GM19397 (cell line): ENCODE results near the gene MX2.

Experiments used
- ATAC-seq: cut with Tn5 transposase; IDR thresholded peaks from one replicate; pipeline ENCODE4 v1.9.1; 2021; ENCODE audit warnings: mild to moderate bottlenecking, moderate library complexity; ENCODE audit not compliant: unreplicated experiment

Gene MX2

DNA sequence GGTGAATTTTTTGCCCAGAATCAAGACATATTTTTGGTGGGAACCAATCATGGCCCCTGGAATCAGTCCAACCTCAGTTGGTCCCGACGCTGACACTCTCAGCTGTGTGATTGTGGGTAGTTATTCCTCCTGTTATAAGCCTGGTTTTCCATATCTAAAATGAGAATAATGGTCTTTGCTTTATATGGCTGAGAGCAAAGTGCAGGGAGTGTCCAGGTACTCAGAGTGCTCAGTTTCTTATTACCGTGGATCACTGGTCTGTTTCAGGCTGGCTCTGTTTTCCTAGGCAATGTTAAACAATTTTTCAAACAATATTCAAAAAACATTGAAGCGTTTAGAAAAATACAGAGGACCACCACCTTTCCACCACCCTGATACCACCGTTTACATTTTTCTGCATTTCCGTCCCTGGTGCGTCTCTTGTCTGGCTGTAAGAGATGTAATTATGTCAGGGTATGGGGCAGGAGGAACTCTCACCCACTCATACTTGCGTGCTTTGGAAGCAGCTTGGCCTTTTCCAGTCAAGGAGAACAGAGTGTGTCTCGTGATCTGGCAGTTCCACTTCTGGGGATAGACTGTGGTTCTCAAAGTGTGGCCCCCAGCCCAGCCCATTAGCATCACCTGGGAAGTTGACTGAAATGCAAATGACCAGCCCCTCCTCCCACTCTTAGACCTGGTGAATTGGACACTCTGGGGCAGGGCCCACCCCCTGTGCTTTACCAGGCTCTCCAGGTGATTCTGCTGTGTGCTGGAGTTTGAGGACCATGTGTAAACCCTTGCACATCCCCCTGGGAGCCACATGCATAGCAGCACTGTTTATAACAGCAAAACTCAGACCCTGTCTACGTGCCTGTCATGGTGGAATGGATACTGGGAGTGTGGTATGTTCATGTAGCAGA is 71.0 kb downstream of the MX2 start:
- ATAC-seq, result no peak

DNA sequence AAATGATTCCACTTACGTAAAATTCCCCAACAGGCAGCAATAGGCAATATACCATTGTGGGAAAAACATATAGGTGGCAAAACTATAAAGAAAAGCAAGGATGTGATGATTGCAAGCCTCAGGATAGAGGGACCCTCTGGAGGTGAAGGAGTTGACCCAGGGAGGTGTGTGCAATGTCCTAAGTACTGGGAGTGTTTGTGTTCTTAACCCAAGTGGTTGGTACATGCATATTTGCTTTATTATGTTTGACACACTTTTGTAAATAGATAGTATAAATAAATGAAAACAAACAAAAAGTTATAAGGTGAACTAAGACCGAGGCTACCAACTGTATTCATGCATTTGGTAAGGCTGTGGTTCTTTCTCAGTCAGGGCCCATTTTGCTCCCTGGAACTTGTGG is 71.7 kb downstream of the MX2 start:
- ATAC-seq, result no peak

DNA sequence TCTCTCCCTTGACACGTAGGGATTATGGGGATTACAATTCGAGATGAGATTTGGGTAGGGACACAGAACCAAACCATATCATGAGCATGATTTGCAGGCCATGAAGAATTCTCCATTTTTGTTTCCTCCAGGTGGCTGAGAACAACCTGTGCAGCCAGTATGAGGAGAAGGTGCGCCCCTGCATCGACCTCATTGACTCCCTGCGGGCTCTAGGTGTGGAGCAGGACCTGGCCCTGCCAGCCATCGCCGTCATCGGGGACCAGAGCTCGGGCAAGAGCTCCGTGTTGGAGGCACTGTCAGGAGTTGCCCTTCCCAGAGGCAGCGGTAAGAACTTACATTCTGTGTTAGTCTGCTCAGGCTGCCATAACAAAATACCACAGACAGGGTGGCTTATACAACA is 73.9 kb downstream of the MX2 start:
- ATAC-seq, result no peak

DNA sequence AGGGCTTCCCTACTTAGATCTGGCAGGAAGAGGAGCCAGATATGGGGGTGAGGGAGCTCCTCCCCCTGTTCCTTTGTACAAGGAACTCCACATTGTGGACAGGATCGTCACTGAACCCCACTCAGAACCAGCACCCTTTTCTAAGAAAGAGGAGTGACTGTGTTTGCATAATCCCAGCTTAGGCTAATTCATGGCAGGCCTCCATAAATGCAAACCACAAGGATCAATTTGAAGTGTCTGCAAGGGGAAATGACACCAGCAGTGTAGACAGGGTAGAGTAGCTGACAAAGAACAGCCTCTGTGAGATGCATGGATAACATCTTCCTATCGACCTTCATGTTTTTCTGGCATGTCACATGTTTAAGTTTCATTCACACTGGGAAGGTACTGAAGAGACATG is 75.9 kb downstream of the MX2 start:
- no peak for ATAC-seq

DNA sequence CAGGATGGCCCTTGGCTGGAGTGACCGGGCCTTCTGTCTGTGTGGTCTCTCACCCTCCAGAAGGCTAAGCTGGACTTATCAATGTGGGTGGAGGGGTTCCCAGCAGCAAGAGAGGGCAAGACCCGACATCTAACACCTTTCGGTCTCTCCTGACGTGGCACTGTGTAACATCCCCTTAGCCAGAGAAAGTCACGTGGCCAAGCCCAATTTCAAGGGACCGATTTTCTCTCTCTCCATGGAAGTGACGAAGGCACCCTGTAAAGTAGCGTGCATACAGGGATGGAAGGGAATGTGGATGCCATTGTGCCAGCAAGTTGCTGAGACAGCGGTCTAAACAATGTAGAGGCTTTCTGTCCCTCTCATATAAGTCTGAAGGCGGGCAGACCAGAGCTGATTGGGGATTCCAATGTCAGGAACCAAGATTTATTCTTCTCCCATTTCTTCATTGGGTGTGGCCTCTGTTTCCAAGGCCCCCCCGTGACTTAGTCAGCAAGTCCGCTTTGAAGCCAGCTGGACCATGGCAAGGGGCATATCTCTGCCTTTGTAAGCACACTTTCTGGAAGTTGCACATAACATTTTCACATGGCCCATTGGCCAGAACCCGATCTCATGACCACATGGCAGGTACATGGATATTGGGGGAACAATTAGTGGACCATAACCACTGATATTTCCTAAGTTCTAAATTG is 76.7 kb downstream of the MX2 start:
- no peak for ATAC-seq

DNA sequence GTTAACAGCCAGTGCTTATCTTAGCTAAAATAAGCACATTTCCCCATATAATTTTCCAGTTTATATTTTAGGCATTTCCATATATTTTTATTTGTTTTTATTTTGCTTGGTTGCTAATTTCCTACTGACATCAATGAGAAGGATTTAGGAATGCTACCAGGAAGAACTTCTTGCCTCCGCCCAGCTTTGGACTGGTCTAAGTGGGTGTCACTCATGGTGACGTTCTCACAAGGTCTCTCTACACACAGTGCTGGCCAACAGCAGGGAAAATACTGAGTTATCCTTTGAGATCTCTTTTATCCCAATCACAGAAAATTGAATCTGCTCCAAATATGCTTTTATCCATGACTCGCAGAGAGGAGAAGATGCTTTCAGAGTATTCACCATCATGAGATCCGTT is 77.4 kb downstream of the MX2 start:
- no peak for ATAC-seq

DNA sequence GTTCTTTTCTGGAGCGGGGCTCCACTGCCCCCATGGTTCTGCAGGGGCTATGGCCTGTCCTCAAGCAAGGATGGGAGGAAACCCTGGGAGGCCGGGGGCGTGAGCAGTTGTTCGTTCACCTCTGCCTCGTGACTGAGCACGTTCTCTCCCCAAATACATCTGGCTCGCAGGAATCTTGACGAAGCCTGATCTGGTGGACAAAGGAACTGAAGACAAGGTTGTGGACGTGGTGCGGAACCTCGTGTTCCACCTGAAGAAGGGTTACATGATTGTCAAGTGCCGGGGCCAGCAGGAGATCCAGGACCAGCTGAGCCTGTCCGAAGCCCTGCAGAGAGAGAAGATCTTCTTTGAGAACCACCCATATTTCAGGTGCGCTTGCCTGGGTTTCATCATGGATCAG is 79.7 kb downstream of the MX2 start:
- no peak for ATAC-seq

DNA sequence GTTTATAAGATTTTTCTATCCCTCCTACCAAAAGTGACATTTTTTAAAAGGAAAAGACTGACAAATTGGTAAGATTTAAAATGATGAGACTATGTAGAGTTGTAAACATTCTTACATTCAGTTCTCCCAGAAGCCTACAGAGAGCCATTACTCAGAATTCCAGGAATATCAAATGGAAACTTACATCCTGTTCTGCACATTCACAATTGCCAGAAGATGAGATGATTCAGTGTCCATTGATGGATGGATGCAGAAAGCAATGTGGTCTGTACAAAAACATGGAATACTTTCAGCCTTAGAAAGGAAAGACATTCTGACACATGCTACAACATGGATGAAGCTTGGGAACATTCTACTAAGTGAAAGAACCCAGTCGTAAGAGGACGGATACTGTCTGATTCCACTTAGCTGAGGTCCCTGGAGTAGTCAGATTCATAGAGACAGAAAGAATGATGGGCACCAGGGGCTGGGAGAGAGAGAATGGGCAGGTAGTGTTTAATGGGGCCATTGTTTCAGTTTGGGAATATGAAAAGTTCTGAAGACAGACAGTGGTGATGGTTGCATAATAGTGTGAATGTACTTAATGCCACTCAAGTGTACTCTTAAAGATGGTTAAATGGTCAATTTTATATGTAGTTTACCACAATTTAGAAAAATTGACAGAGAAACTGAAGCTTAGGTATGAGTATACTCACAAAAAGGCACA is 80.8 kb downstream of the MX2 start:
- no peak for ATAC-seq

DNA sequence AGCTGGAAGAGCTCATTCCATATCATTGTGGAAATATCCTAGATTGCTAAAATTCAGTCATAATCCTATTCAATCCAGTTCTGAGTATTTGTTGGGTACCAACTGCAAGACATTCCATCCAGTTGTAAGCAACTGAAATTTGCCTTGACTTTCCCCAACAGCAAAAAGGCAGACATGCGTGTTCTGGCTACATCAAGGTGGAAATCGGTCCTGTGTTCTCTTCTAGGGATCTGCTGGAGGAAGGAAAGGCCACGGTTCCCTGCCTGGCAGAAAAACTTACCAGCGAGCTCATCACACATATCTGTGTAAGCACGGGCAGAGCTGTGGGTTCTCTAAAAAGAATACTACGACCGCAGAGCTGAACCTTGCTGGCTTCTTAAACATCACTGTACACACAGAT is 81.7 kb downstream of the MX2 start:
- no peak for ATAC-seq

DNA sequence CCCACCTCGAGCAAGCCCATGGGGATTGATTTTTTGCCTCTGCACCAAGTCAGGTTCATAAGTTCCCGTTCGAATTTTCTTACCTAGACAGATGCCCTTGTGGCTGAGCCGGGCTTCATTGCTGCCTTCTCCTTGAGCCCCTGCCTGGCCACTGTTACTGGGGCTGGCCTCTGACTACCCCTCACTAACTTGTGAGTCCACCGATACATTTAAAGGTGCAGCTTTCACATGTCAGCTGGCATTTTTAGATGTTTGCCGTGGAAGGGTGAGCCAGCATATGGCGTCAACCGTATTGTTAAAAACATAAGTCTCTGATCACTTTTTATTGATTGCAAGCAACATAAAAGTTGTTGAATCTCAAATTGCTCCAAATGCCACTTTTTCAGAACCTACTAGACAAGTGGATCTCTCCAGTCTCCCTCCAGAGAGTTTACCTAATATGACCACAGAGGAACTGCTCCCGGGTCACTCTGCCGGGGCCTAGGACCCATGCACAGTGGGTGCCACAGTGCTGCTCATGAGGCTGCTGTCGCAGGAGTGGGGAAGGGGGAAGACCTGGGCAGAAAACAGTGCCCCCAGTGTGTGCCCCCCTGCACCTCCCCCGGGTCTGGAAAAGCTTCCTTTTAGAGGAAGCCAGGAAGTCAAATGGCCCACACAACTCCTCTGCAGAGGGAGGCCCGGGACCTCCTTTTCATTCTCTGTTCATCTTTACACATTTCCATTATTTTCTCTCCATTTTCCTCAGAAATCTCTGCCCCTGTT is 83.1 kb downstream of the MX2 start:
- ATAC-seq, result no peak

DNA sequence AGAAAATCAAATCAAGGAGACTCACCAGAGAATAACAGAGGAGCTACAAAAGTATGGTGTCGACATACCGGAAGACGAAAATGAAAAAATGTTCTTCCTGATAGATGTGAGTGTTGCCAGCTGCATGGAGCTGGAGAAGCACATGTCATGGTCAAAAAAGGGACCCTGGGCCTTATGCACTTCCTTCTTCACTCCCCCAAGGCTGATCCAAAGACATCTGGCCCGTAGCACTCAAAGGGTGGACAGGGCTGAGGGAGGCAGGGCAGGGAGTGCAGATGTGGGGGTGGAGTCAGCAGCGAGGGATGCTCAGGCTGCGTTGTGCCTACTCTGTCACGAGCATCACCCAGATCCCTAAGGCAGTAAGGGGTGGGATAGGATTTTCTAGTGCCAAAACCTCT is 83.6 kb downstream of the MX2 start:
- no peak for ATAC-seq

DNA sequence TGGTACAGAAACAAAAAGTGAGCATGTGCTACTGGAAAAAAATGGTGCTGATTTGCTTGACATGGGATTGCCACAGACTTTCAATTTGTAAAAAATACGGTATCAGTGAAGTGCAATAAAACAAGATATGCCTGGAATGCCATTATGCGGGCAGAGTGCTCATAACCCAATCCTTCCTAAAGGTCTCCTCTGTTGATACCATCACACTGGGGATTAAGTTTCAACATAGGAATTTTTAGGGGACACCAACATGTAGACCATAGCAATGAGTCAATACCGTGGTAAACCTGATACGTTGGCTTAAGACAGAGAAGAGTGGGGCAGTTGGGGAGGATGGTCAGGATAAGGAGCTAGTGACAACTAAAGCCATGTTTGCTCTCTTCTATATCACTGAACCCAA is 84.8 kb downstream of the MX2 start:
- ATAC-seq, result no peak

DNA sequence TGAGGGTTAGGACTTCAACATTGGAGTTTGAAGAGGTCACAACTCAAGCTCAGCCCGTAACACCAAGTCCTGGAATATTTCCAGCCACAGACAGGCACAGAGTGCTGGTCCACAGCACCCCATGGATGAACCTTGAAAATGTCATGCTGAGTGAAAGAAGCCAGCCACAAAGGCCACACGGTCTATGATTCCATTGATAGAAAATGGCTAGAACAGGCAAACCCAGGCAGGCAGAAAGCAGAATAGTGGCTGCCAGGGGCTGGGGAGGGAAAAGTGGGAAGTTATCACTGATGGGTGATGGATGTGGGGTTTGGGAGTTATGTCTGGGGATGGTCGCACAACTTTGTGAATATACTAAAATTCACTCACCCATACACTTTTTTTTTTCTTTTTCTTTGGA is 85.5 kb downstream of the MX2 start:
- ATAC-seq, result no peak

DNA sequence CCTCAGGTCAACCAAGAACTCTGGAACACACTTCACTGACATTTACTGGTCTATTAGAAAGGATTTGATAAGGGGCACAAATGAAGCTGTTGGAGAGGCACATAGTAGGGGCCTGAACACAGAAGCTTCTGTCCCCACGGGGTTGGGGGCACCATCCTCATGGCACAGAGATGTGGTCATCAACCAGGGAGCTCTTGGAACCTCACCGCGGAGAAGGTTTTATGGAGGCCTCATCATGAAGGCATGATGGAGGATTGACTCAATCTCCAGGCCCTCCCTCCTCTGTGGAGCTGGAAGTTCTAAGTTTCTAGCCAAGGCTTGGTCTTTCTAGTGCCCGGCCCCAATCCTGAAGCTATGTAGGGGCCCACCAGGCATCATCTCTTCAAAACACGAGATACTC is 87.8 kb downstream of the MX2 start:
- ATAC-seq, result no peak

DNA sequence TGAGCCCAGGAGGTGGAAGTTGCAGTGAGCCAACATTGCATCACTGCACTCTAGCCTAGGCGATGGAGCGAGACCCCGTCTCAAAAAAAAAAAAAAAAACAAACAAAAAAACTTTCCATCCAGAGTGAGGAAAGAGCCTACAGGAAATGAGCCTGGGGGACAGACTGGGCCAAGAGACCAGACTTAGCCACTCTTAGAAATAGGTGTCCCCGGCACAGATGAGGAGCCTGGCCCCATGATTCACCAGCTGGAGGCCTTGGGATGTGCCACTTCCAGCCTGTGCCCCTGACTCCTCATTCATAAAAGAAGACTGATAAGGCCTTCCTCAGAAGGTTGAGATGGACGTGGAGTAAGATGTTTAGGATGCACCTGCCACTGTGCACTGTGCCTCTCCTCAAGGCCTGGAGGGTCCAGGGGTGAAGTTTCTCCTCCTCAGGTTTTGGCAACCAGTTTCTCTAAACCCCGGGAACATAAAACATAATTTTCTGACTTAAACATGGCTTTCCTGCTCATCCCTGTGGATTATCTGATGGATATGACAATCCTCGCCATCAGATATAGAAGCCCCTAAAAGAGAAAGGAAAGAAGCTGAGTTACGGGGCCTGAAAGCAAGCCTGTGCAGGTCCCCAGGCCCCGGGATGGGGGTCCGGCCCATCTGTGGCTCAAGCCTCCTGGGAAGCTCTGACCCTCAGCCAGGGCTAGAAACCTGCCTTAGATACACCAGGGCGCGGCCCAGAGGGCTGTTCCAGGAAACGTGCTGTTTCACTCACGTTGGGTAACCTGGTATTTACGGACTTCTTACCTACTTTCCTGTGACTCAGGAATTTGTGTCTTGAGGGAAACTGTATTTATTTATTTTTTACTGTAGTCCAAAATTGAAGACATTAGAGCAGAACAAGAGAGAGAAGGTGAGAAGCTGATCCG is 90.2 kb downstream of the MX2 start:
- ATAC-seq, result no peak

DNA sequence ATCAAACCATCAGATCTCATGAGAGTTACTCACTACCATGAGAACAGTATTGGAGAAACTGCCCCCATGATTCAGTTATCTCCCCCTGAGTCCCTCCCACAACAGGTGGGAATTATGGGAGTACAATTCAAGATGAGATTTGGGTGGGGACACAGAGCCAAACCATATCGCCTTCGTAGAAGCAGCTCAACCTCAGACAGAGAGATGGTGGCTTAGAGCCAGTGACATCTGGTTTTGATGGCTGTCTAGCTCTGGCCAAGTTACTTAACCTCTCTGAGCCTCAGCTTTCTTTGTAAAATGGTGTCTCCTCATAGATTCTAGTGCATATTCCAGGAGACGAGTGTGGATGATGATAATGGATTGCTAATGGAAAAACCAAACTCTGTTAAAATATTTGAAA is 91.4 kb downstream of the MX2 start:
- no peak for ATAC-seq

DNA sequence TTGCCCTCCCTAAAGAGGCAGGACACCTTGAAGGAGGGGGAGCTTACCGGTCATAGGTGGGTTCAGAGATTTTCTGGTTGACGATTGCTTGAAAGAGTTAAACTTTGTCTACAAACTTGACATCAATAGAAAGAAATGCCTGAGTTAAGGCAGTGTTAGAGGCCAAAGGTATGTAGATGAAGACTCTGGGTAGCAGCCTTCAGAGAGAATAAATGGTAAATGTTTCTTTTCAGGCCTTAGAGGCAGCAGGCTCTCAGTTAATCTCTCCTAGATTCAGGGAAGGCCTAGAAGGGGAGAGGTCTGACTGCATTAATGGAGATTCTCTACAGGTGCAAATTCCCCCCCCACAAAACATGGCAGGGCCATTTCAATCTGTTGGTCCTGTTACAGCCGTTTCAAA is 91.9 kb downstream of the MX2 start:
- no peak for ATAC-seq

DNA sequence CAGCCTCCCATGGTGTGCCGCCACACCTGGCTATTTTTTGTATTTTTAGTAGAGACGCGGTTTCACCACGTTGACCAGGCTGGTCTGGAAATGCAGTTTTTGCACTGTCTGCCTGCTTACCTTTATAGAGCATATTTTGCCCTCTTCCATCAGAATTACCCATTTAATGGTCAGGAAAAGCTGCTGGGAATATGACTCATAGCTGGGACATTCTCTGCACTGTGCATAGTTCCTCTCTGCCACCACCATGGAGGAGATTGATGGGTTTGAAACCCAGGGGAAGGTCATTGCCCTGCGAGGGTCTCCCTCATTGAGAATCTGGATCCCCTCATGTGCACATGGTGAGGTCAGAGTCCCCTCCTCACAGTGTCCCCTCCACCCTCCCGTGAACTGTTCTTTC is 96.3 kb downstream of the MX2 start:
- no peak for ATAC-seq

DNA sequence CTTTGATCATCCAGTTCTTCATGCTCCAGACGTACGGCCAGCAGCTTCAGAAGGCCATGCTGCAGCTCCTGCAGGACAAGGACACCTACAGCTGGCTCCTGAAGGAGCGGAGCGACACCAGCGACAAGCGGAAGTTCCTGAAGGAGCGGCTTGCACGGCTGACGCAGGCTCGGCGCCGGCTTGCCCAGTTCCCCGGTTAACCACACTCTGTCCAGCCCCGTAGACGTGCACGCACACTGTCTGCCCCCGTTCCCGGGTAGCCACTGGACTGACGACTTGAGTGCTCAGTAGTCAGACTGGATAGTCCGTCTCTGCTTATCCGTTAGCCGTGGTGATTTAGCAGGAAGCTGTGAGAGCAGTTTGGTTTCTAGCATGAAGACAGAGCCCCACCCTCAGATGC is 96.7 kb downstream of the MX2 start:
- no peak for ATAC-seq
